Activated gamma-delta T cell (primary cell): ENCODE results near the gene ADM.

Experiments
- DNase-seq: peaks from one replicate; lab custom pipeline; 2025; lab: John Stamatoyannopoulos, UW

ADM gene

GRCh38 chr11:10328314-10329098 is 23.6 kb downstream of the ADM start:
- no peak for DNase-seq

- DNase-seq = no peak
These were observed 24.5 kb downstream of the ADM start for GRCh38 chr11:10329356-10329755.

GRCh38 chr11:10329935-10330334 is 25.1 kb downstream of the ADM start:
- no peak for DNase-seq

- no peak for DNase-seq
These were observed 26.8 kb downstream of the ADM start for GRCh38 chr11:10331548-10332289.

GRCh38 chr11:10333490-10333889 is 28.6 kb downstream of the ADM start:
- DNase-seq = no peak

GRCh38 chr11:10338287-10338686 is 33.4 kb downstream of the ADM start:
- no peak for DNase-seq

- DNase-seq = no peak
These were observed 43.9 kb downstream of the ADM start for GRCh38 chr11:10348650-10349280.

- no peak for DNase-seq
These were observed 44.4 kb downstream of the ADM start for GRCh38 chr11:10349281-10349665.

- DNase-seq = no peak
These were observed 44.9 kb downstream of the ADM start for GRCh38 chr11:10349806-10350205.

GRCh38 chr11:10350334-10350733 is 45.5 kb downstream of the ADM start:
- DNase-seq = no peak

- DNase-seq = no peak
These were observed 46.5 kb downstream of the ADM start for GRCh38 chr11:10351435-10351764.

GRCh38 chr11:10351765-10352641 is 47.1 kb downstream of the ADM start:
- no peak for DNase-seq

- DNase-seq = no peak
These were observed 48.2 kb downstream of the ADM start for GRCh38 chr11:10352921-10353550.

GRCh38 chr11:10354389-10354788 is 49.5 kb downstream of the ADM start:
- DNase-seq = no peak

GRCh38 chr11:10355257-10355661 is 50.4 kb downstream of the ADM start:
- no peak for DNase-seq

GRCh38 chr11:10356161-10356560 is 51.3 kb downstream of the ADM start:
- no peak for DNase-seq
